PC-9 (cell line): ENCODE data around the gene SP6. TPM values are rescaled to one million over a fixed set of nuclear protein-coding genes. Genes with fewer than 3 reads are reported as not detected.

Source experiments
- BruUV-seq: library from RNA; stranded (reverse); fragments of 400-500 nt; replicated peaks from 2 replicates; lab custom pipeline; 2021; lab: Mats Ljungman, UMichigan
- CTCF ChIA-PET: fragments of 300-600 bp; sonication (Branson Sonifier 250); formaldehyde crosslinking; loops from one replicate; lab custom pipeline; 2022; ENCODE audit warnings: antibody characterized with exemption; lab: Charles Lee
- POLR2A ChIA-PET: fragments of 300-600 bp; sonication (Branson Sonifier 250); formaldehyde crosslinking; loops from one replicate; lab custom pipeline; 2022; ENCODE audit warnings: antibody characterized with exemption; ENCODE audit not compliant: unreplicated experiment; lab: Charles Lee
- DNase-seq, 2 experiments: peaks; one replicate each; pipeline versions ENCODE4 v3.0.0 to v3.0.0-alpha.2; 2015 to 2022; ENCODE audit warnings: mixed read lengths in 1 of 2
- H2AFZ ChIP-seq: fragments of 200-600 bp; sonication (generic); 2 replicates; pipeline ENCODE4 v1.8.1; 2017; ENCODE audit warnings: antibody characterized with exemption
- H3F3A ChIP-seq: fragments of 200-600 bp; sonication (generic); 2 replicates; pipeline ENCODE4 v1.8.1; 2017; ENCODE audit warnings: antibody characterized with exemption, mild to moderate bottlenecking, low read depth; ENCODE audit not compliant: insufficient read depth
- H3K27ac ChIP-seq: fragments of 200-600 bp; sonication (generic); 2 replicates; pipeline ENCODE4 v1.6.1; 2016; ENCODE audit warnings: mixed run types
- H3K27me3 ChIP-seq: fragments of 200-600 bp; sonication (generic); 2 replicates; pipeline ENCODE4 v1.6.1; 2016; ENCODE audit warnings: low read depth, mixed run types; ENCODE audit not compliant: insufficient read depth
- H3K36me3 ChIP-seq: fragments of 200-600 bp; sonication (generic); 2 replicates; pipeline ENCODE4 v1.6.1; 2016; ENCODE audit warnings: low read depth, mixed run types
- H3K4me1 ChIP-seq: fragments of 200-600 bp; sonication (generic); replicated peaks from 2 replicates; pipeline ENCODE4 v1.6.1; 2016; ENCODE audit warnings: mixed run types; ENCODE audit not compliant: insufficient read depth
- H3K4me2 ChIP-seq: fragments of 200-600 bp; sonication (generic); 2 replicates; pipeline ENCODE4 v1.6.1; 2017; ENCODE audit warnings: mixed run types
- H3K4me3 ChIP-seq: fragments of 200-600 bp; sonication (generic); 2 replicates; pipeline ENCODE4 v1.6.1; 2016; ENCODE audit warnings: mixed run types
- H3K79me2 ChIP-seq: fragments of 200-600 bp; sonication (generic); 2 replicates; pipeline ENCODE4 v1.6.1; 2017; ENCODE audit warnings: low read depth, mixed run types
- H3K9me2 ChIP-seq: fragments of 200-600 bp; sonication (generic); 2 replicates; pipeline ENCODE4 v1.8.1; 2017; ENCODE audit warnings: mild to moderate bottlenecking; ENCODE audit not compliant: insufficient read depth
- H3K9me3 ChIP-seq: fragments of 200-600 bp; sonication (generic); 2 replicates; pipeline ENCODE4 v1.8.1; 2016; ENCODE audit warnings: low read depth; ENCODE audit not compliant: insufficient read depth
- H4K20me1 ChIP-seq: fragments of 200-600 bp; sonication (generic); 2 replicates; pipeline ENCODE4 v1.8.1; 2017; ENCODE audit not compliant: insufficient read depth
- EZH2 ChIP-seq: fragments of 200-600 bp; sonication (generic); IDR thresholded peaks from 2 replicates; pipeline ENCODE4 v1.8.0; 2017; ENCODE audit warnings: antibody characterized with exemption, low read depth
- intact Hi-C: fragments of 100-400 bp; cut with micrococcal nuclease; formaldehyde crosslinking; loops from one replicate; pipeline ENCODE4 v1.10.0; 2022; ENCODE audit not compliant: unreplicated experiment
- total RNA-seq: library from RNA; stranded (reverse); gene quantifications from 2 replicates; pipeline ENCODE4 v1.2.3, GENCODE V29; 2021
- TF ChIP-seq, protein P1 (sequence below): fragments of 200-600 bp; sonication (generic); conservative IDR thresholded peaks from 2 replicates; pipeline ENCODE4 v1.6.1; 2017; ENCODE audit warnings: mixed run types, antibody characterized with exemption, mild to moderate bottlenecking, moderate library complexity

The SP6 gene
- total RNA-seq, 1 experiment from 2014 or later = 13.3 TPM

DNA sequence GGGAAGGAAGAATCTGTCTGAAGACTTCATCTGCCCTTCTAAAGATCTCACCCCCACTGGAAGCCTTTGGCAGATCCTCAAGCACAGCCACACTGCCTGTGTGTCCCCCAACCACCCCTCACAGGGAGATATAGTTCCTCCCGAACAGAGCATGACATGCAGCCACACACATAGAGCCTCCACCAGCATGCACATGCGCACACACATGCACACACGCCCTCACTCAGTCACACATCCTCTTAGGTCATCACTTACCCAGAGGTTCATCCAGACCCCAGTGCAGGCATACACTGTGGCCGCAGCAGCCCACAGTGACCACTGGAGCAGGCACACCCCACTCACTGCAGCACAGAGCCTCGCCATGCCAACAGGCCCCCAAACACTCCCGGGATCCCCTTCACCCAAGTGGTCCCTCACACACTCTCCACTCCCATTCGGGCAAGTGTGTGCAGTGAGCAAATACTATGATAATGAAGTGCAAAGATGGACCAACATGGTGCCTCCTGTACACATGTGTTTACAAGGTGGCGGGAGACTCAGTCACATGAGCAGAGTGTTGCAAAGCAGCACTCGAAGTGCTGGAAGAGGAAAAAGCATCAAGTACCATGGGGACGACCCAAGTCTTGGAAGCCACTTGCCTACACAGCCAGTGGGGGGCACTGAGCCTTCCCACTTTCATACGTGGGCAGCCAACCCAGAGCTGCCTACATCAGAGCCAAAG lies 17.0 kb upstream of the SP6 start:
- no peak overlapping the region for H3K27ac ChIP-seq
- no peak overlapping the region for H3K4me2 ChIP-seq
- H3K27me3 ChIP-seq = no peaks in the 10 kb centered on the region
- intact Hi-C loops = no loop called here
- no peaks in the 10 kb centered on the region for H4K20me1 ChIP-seq
- H3K4me3 ChIP-seq = no peak overlapping the region
- POLR2A ChIA-PET = no interaction called here
- H3K4me1 ChIP-seq = peaks cover 46% of the 10 kb centered on the region
- H2AFZ ChIP-seq = no peak overlapping the region
- no peaks in the 10 kb centered on the region for H3K79me2 ChIP-seq
- H3K9me3 ChIP-seq = no peaks in the 10 kb centered on the region
- no peaks in the 10 kb centered on the region for H3K36me3 ChIP-seq
- CTCF ChIA-PET = no interaction called here
- H3F3A ChIP-seq = peaks cover 24% of the 10 kb centered on the region
- DNase-seq = no peak
- no TSS peak for BruUV-seq
- no peak for TF ChIP-seq EZH2
- TF ChIP-seq, protein P1, sequence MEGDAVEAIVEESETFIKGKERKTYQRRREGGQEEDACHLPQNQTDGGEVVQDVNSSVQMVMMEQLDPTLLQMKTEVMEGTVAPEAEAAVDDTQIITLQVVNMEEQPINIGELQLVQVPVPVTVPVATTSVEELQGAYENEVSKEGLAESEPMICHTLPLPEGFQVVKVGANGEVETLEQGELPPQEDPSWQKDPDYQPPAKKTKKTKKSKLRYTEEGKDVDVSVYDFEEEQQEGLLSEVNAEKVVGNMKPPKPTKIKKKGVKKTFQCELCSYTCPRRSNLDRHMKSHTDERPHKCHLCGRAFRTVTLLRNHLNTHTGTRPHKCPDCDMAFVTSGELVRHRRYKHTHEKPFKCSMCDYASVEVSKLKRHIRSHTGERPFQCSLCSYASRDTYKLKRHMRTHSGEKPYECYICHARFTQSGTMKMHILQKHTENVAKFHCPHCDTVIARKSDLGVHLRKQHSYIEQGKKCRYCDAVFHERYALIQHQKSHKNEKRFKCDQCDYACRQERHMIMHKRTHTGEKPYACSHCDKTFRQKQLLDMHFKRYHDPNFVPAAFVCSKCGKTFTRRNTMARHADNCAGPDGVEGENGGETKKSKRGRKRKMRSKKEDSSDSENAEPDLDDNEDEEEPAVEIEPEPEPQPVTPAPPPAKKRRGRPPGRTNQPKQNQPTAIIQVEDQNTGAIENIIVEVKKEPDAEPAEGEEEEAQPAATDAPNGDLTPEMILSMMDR = no peak
- no peaks in the 10 kb centered on the region for H3K9me2 ChIP-seq

DNA sequence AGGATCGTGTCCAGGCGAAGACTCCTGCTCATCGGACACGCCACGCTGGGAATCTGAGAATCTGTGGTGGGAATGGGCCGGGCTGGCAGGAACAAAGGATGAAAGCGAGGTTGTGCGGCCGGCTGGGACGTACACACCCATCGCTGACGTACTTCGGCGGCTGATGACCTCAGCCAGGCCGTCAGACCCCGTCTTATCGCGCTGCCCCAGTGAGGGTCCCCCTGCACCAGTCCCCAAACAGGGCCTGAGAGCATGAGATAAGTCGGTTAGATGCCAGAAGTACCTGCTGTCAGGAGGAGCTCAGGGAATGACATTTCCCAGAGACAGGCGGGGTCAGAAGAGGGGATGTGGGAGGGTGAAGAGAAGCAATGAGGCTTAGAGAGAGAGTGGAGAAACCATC lies 16.0 kb upstream of the SP6 start:
- BruUV-seq = no TSS peak
- TF ChIP-seq, protein P1 = no peak
- TF ChIP-seq EZH2 = no peak
- Histone ChIP-seq H3K4me1 (peaks cover 56% of the 10 kb centered on the region), H3K4me3 (no peak overlapping the region), H3K27me3 (no peaks in the 10 kb centered on the region), H3K4me2 (no peak overlapping the region), H3K9me3 (no peaks in the 10 kb centered on the region), H3K27ac (no peak overlapping the region), H4K20me1 (no peaks in the 10 kb centered on the region), H2AFZ (no peak overlapping the region), H3K79me2 (no peaks in the 10 kb centered on the region), H3K9me2 (no peaks in the 10 kb centered on the region), H3K36me3 (no peaks in the 10 kb centered on the region), H3F3A (peaks cover 34% of the 10 kb centered on the region)
- POLR2A ChIA-PET = no interaction called here
- intact Hi-C loops = no loop called here
- no peak for DNase-seq
- CTCF ChIA-PET = interaction anchor here (0.9 kb wide), 1 partner anchor 23 kb away, joined by 3 read pairs; no protein-coding TSS in a partner anchor

DNA sequence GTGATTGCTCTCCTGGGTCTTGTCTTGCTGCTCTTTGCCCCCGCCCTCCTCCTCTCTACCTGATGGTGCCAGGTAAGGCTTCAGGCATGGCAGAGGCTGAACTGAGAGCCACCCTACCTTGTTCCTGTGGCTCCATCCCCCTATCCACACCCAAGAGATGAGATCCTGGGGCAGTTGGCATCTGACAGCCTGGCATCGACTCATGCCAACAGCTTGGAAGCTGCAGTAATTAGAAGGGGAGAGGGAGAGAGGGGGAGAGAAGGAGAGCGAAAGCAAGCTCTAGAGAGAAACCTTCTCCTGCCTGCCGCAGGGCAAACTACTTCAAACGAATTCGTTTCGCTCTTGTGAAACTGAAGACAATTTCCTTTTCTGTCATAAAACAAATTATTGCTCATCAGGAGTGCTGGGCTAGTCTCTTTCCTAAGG lies 13.8 kb upstream of the SP6 start:
- TF ChIP-seq, protein P1 = no peak
- no peak for TF ChIP-seq EZH2
- no TSS peak for BruUV-seq
- ChIA-PET CTCF (no interaction called here), POLR2A (no interaction called here)
- H3K9me3 ChIP-seq = no peaks in the 10 kb centered on the region
- no peaks in the 10 kb centered on the region for H3K27me3 ChIP-seq
- peaks cover 35% of the 10 kb centered on the region for H3F3A ChIP-seq
- H3K27ac ChIP-seq = peak overlapping the region; percentile 82
- no peak overlapping the region for H3K4me3 ChIP-seq
- H3K4me1 ChIP-seq = peaks cover 55% of the 10 kb centered on the region
- H4K20me1 ChIP-seq = no peaks in the 10 kb centered on the region
- H3K36me3 ChIP-seq = no peaks in the 10 kb centered on the region
- intact Hi-C loops = no loop called here
- DNase-seq = peak in 1 of 2 experiments; percentile 83
- no peak overlapping the region for H2AFZ ChIP-seq
- no peaks in the 10 kb centered on the region for H3K9me2 ChIP-seq
- peak overlapping the region; percentile 64 for H3K4me2 ChIP-seq
- H3K79me2 ChIP-seq = no peaks in the 10 kb centered on the region
